ENCODE results near the gene PDE8A. TPM values are rescaled to one million over a fixed set of nuclear protein-coding genes. Genes with fewer than 3 reads are reported as not detected.

The PDE8A gene
- total and polyA plus RNA-seq, 2 of the 4 experiments (the other 2 are of a cell fraction) = 32.4 to 35.9 TPM

GRCh38 chr15:84973492-84974460 lies 7.9 kb upstream of the PDE8A start (continued):
- no peak for TF ChIP-seq CEBPB (IDR thresholded peaks at IDR 0.05; ENCODE audit: low read depth, low read length)

GRCh38 chr15:84975871-84976351 lies 5.7 kb upstream of the PDE8A start:
- TF ChIP-seq RCOR1 (IDR thresholded peaks at IDR 0.05; ENCODE audit: insufficient replicate concordance, low read length) (no peak), MAFK (IDR thresholded peaks at IDR 0.05; ENCODE audit: low read depth, low read length) (no peak), RAD21 (IDR thresholded peaks at IDR 0.05; ENCODE audit: low read length) (no peak), MXI1 (IDR thresholded peaks at IDR 0.05; ENCODE audit: borderline replicate concordance, low read depth, low read length) (no peak), CTCF (conservative IDR thresholded peaks at IDR 0.05; ENCODE audit: low read depth, low read length) (no peak), NFE2L2 (IDR thresholded peaks at IDR 0.05; ENCODE audit: low read depth, low read length) (no peak), ELK1 (IDR thresholded peaks at IDR 0.05; ENCODE audit: borderline replicate concordance, low read depth, low read length) (no peak), SMC3 (IDR thresholded peaks at IDR 0.05; ENCODE audit: low read depth, low read length) (no peak)
- intact Hi-C loops (cut with micrococcal nuclease) = no loop called here
- Histone ChIP-seq H3K18ac (ENCODE audit: low read depth, low read length) (no peak overlapping the region), H3K4me3 (ENCODE audit: insufficient read depth, low read depth, low read length) (no peak overlapping the region), H4K91ac (ENCODE audit: insufficient read depth, low read depth, low read length) (no peak overlapping the region), H3K4ac (ENCODE audit: low read depth, low read length) (no peak overlapping the region), H3K36me3 (ENCODE audit: control insufficient read depth, insufficient read depth, low read length) (no peaks in the 10 kb centered on the region), H3K4me1 (ENCODE audit: control insufficient read depth, insufficient read depth, low read length) (peaks cover 2% of the 10 kb centered on the region; the same call in 1 of the 2 replicates), H4K5ac (ENCODE audit: low read depth, low read length) (no peak overlapping the region), H2BK20ac (ENCODE audit: low read depth, low read length) (no peak overlapping the region), H2AK9ac (replicated peaks; ENCODE audit: low read depth, low read length, poor library complexity) (no peak overlapping the region), H3K9ac (ENCODE audit: low read depth, low read length) (no peak overlapping the region), H3K9me1 (ENCODE audit: insufficient read depth, low read length) (no peaks in the 10 kb centered on the region), H2AFZ (replicated peaks; ENCODE audit: low read length, poor library complexity) (no peak overlapping the region), H3K4me2 (ENCODE audit: low read depth, low read length) (no peak overlapping the region), H3K23ac (ENCODE audit: low read depth, low read length) (no peak overlapping the region), H4K8ac (ENCODE audit: low read depth in 2 of 2, low read length in 2 of 2) (no peak overlapping the region), H4K20me1 (ENCODE audit: insufficient read depth, low read length) (no peaks in the 10 kb centered on the region), H3K9me3 (ENCODE audit: control insufficient read depth, insufficient read depth, low read length) (no peaks in the 10 kb centered on the region), H3K14ac (replicated peaks; ENCODE audit: low read depth, low read length) (no peak overlapping the region), H3K56ac (ENCODE audit: extremely low read depth, insufficient read depth, low read length) (no peak overlapping the region), H2BK5ac (ENCODE audit: low read depth, low read length, poor library complexity, severe bottlenecking) (no peak overlapping the region), H3K27me3 (ENCODE audit: control insufficient read depth, insufficient read depth, low read length) (0 out of 2 replicates have a peak, but pooled peaks cover 3% of the 10 kb centered on the region), H3K27ac (ENCODE audit: insufficient read depth, low read length) (no peak overlapping the region), H2BK15ac (ENCODE audit: low read depth, low read length) (no peak overlapping the region), H2AK5ac (ENCODE audit: low read depth, low read length) (no peak overlapping the region), H2BK120ac (ENCODE audit: low read depth, low read length) (no peak overlapping the region), H3K79me1 (ENCODE audit: low read depth in 1 of 2, low read length in 2 of 2) (no peaks in the 10 kb centered on the region)
- BruUV-seq (replicated peaks) = no TSS peak
- DNase-seq = no peak
- CTCF ChIA-PET = no interaction called here
- dilution Hi-C loops (cut with HindIII; ENCODE audit: low sequenced_read_pairs, unreplicated experiment) = no loop called here
- ATAC-seq (ENCODE audit: low read depth) = no peak
- POLR2A ChIA-PET (ENCODE audit: unreplicated experiment) = interaction anchor here (0.6 kb wide), 1 partner anchor 405 kb away, joined by 3 read pairs; no protein-coding TSS in a partner anchor
- in situ Hi-C loops (cut with MboI; ENCODE audit: low sequenced_read_pairs) = no loop called here
- 40% methylated on average over 1 of the region's 5 CpGs; no CpG with 5 or more reads in 1 of the 2 experiments for WGBS, 2 experiments (ENCODE audit: extremely low coverage in 2 of 2, insufficient read length in 1 of 2)
